CD4-positive, alpha-beta T cell (primary cell): ENCODE measurements around the gene SKIL. TPM values are rescaled to one million over a fixed set of nuclear protein-coding genes. Genes with fewer than 3 reads are reported as not detected.

Source experiments
- ATAC-seq: fragments of 200-7000 bp; cut with Tn5 transposase; one replicate; pipeline ENCODE4 v1.10.0; 2022; ENCODE audit warnings: mild to moderate bottlenecking; ENCODE audit not compliant: poor library complexity
- CTCF ChIA-PET: fragments of 350-600 bp; sonication (Branson Sonifier 250); formaldehyde crosslinking; loops from one replicate; lab custom pipeline; 2021; ENCODE audit warnings: antibody characterized with exemption, inconsistent platforms; lab: Charles Lee
- POLR2A ChIA-PET: fragments of 350-600 bp; sonication (Branson Sonifier 250); formaldehyde crosslinking; loops from one replicate; lab custom pipeline; 2021; ENCODE audit warnings: antibody characterized with exemption, inconsistent platforms; lab: Charles Lee
- DNase-seq, 14 experiments: peaks; one replicate each; pipeline ENCODE4 v3.0.0-alpha.2; 2013 to 2020; ENCODE audit warnings: mixed read lengths in 2 of 14
- H3K27ac ChIP-seq, 2 donors: one replicate each; pipeline versions ENCODE4 v1.5.1 to v1.7.0; 2013; ENCODE audit warnings: low read length in 2 of 2, low read depth in 1 of 2, mild to moderate bottlenecking in 1 of 2
- H3K27me3 ChIP-seq, 2 experiments: 1 replicate in 1 of 2; 2 replicates in 1 of 2; pipeline versions ENCODE4 v1.6.1 to v1.7.0; 2013; ENCODE audit warnings: low read length in 2 of 2, control low read depth in 1 of 2, mild to moderate bottlenecking in 1 of 2, moderate library complexity in 1 of 2; ENCODE audit not compliant: insufficient read depth in 2 of 2, control insufficient read depth in 1 of 2
- H3K36me3 ChIP-seq: one replicate; pipeline ENCODE4 v1.6.1; 2013; ENCODE audit warnings: low read length, control low read depth; ENCODE audit not compliant: insufficient read depth
- H3K4me1 ChIP-seq: one replicate; pipeline ENCODE4 v1.6.1; 2013; ENCODE audit warnings: low read length, control low read depth; ENCODE audit not compliant: insufficient read depth
- H3K4me3 ChIP-seq: one replicate; pipeline ENCODE4 v1.5.1; 2013; ENCODE audit warnings: mild to moderate bottlenecking, low read length, moderate library complexity
- H3K9me3 ChIP-seq, 2 experiments: 1 replicate in 1 of 2; 2 replicates in 1 of 2; pipeline versions ENCODE4 v1.6.1 to v1.7.0; 2013; ENCODE audit warnings: low read length in 2 of 2, mild to moderate bottlenecking in 2 of 2, control low read depth in 1 of 2, moderate library complexity in 1 of 2; ENCODE audit not compliant: control insufficient read depth in 1 of 2, insufficient read depth in 1 of 2
- H3K27ac Mint-ChIP-seq: one replicate; pipeline ENCODE4 v1.8.0; 2020; ENCODE audit warnings: mixed read lengths
- H3K27me3 Mint-ChIP-seq: one replicate; pipeline ENCODE4 v1.8.0; 2021; ENCODE audit warnings: mixed read lengths
- H3K36me3 Mint-ChIP-seq: one replicate; pipeline ENCODE4 v1.8.0; 2021; ENCODE audit warnings: low read depth, mixed read lengths
- H3K4me1 Mint-ChIP-seq: one replicate; pipeline ENCODE4 v1.8.0; 2021; ENCODE audit warnings: low read depth, mixed read lengths
- H3K4me3 Mint-ChIP-seq: one replicate; pipeline ENCODE4 v1.8.0; 2020; ENCODE audit warnings: mild to moderate bottlenecking, mixed read lengths
- H3K9me3 Mint-ChIP-seq: one replicate; pipeline ENCODE4 v1.8.0; 2020; ENCODE audit warnings: mixed read lengths
- CTCF ChIP-seq: fragments of 200-600 bp; IDR thresholded peaks from one replicate; pipeline ENCODE4 v1.8.0; 2022; ENCODE audit warnings: antibody characterized with exemption, mild to moderate bottlenecking
- intact Hi-C, 2 experiments: fragments of 100-400 bp; cut with DNase I in 1 of 2; cut with micrococcal nuclease in 1 of 2; formaldehyde crosslinking; loops; one replicate each; pipeline versions ENCODE4 v1.15.1 to v1.9.0; 2023 to 2025; cut with DNase I, micrococcal nuclease
- total RNA-seq, 174 experiments: library from RNA in 2 of 174; stranded (reverse) in 2 of 174; gene quantifications; one replicate each; pipeline ENCODE4 v1.2.3 and lab custom pipeline; 2021 to 2026

The SKIL gene
- total RNA-seq, 2 experiments from 2014 or later, result 121 to 130 TPM

- Histone ChIP-seq H3K4me3 (no peak overlapping the region), H3K36me3 (peaks cover 43% of the 10 kb centered on the region), H3K27me3 (no peaks in the 10 kb centered on the region), H3K27ac (no peak overlapping the region), H3K9me3 (peaks cover 0 to 5% of the 10 kb centered on the region in 2 experiments), H3K4me1 (no peaks in the 10 kb centered on the region)
- intact Hi-C loops, result no loop called here
- no peak for DNase-seq
- no peak for TF ChIP-seq CTCF
- Mint-ChIP-seq H3K27ac (no peak overlapping the region), H3K4me3 (no peak overlapping the region), H3K27me3 (no peaks in the 10 kb centered on the region), H3K4me1 (peaks cover 18% of the 10 kb centered on the region), H3K36me3 (peaks cover 94% of the 10 kb centered on the region), H3K9me3 (no peaks in the 10 kb centered on the region)
- ATAC-seq, result no peak
- POLR2A ChIA-PET, result interaction anchor here (0.6 kb wide), 1 partner anchor 608 kb away, joined by 3 read pairs; no protein-coding TSS in a partner anchor
- CTCF ChIA-PET, result interaction anchor here (0.6 kb wide), 1 partner anchor 11 kb away, joined by 3 read pairs; no protein-coding TSS in a partner anchor
Measured at GRCh38 chr3:170387950-170388349, 30.4 kb downstream of the SKIL start.

GRCh38 chr3:170391108-170391507 is 33.6 kb downstream of the SKIL start:
- CTCF ChIA-PET, result interaction anchor here (2.1 kb wide), 1 partner anchor 16 kb away, joined by 5 read pairs; no protein-coding TSS in a partner anchor
- intact Hi-C loops, result no loop called here
- ATAC-seq (no peak), DNase-seq (no peak)
- Mint-ChIP-seq H3K4me3 (no peak overlapping the region), H3K4me1 (peaks cover 8% of the 10 kb centered on the region), H3K36me3 (peaks cover 80% of the 10 kb centered on the region), H3K9me3 (no peaks in the 10 kb centered on the region), H3K27me3 (no peaks in the 10 kb centered on the region), H3K27ac (no peak overlapping the region)
- no peak for TF ChIP-seq CTCF
- Histone ChIP-seq H3K4me3 (no peak overlapping the region), H3K27me3 (no peaks in the 10 kb centered on the region), H3K4me1 (no peaks in the 10 kb centered on the region), H3K9me3 (peaks cover 0 to 5% of the 10 kb centered on the region in 2 experiments), H3K36me3 (peaks cover 35% of the 10 kb centered on the region), H3K27ac (no peak overlapping the region)
- POLR2A ChIA-PET, result no interaction called here

- H3K4me3 ChIP-seq, result no peak overlapping the region
- no peaks in the 10 kb centered on the region for H3K4me1 ChIP-seq
- no peaks in the 10 kb centered on the region for H3K9me3 ChIP-seq
- CTCF ChIA-PET, result interaction anchor here (1.8 kb wide), 1 partner anchor 16 kb away, joined by 5 read pairs; no protein-coding TSS in a partner anchor
- Mint-ChIP-seq H3K4me1 (peaks cover under 1% of the 10 kb centered on the region), H3K4me3 (no peak overlapping the region), H3K9me3 (no peaks in the 10 kb centered on the region), H3K36me3 (peaks cover 20% of the 10 kb centered on the region), H3K27me3 (no peaks in the 10 kb centered on the region), H3K27ac (no peak overlapping the region)
- no peak overlapping the region for H3K27ac ChIP-seq
- DNase-seq (no peak), ATAC-seq (no peak)
- intact Hi-C loops, result no loop called here
- no peaks in the 10 kb centered on the region for H3K27me3 ChIP-seq
- H3K36me3 ChIP-seq, result peaks cover under 1% of the 10 kb centered on the region
- POLR2A ChIA-PET, result no interaction called here
- TF ChIP-seq CTCF, result no peak
Measured at GRCh38 chr3:170397685-170398084, 40.2 kb downstream of the SKIL start.
